Stomach (tissue), 9 donors: ENCODE data around the gene EDIL3. TPM values are rescaled to one million over a fixed set of nuclear protein-coding genes. Genes with fewer than 3 reads are reported as not detected.

Experiments
- DNase-seq, 2 donors: peaks; one replicate each; pipeline versions ENCODE4 v3.0.0 to v3.0.0-alpha.2; 2013 to 2019
- H3K27ac ChIP-seq, 5 donors: fragments of 200-600 bp in 4 of 5; sonication (generic) in 4 of 5; one replicate each; pipeline ENCODE4 v1.5.1; 2013 to 2019; ENCODE audit warnings: mild to moderate bottlenecking in 1 of 5, moderate library complexity in 1 of 5
- H3K27me3 ChIP-seq, 3 donors: fragments of 200-600 bp; sonication (generic); one replicate each; pipeline ENCODE4 v1.5.1; 2017 to 2019; ENCODE audit warnings: mixed run types in 1 of 3
- H3K36me3 ChIP-seq, 4 donors: fragments of 200-600 bp; sonication (generic); 1 replicate in 3 of 4; 2 replicates in 1 of 4; pipeline ENCODE4 v1.5.1; 2016 to 2019
- H3K4me1 ChIP-seq, 4 donors: fragments of 200-600 bp; sonication (generic); one replicate each; pipeline ENCODE4 v1.5.1; 2016 to 2019
- H3K4me3 ChIP-seq, 4 donors: fragments of 200-600 bp; sonication (generic) in 3 of 4; one replicate each; pipeline ENCODE4 v1.5.1; 2016 to 2019; ENCODE audit warnings: mild to moderate bottlenecking in 1 of 4
- H3K9me3 ChIP-seq, 4 donors: fragments of 200-600 bp; sonication (generic); one replicate each; pipeline ENCODE4 v1.5.1; 2016 to 2019
- EP300 ChIP-seq: sonication (generic); formaldehyde crosslinking; IDR thresholded peaks from one replicate; pipeline ENCODE4 v1.6.1; 2017; ENCODE audit warnings: antibody characterized with exemption
- POLR2A ChIP-seq, 4 donors: fragments of 450-650 bp; IDR thresholded peaks; one replicate each; pipeline ENCODE4 v1.6.1; 2016; ENCODE audit warnings: antibody characterized with exemption in 4 of 4, control low read depth in 2 of 4, mild to moderate bottlenecking in 1 of 4, moderate library complexity in 1 of 4
- POLR2AphosphoS5 ChIP-seq, 3 donors: sonication (generic); formaldehyde crosslinking; IDR thresholded peaks; one replicate each; pipeline ENCODE4 v1.6.1; 2016; ENCODE audit warnings: antibody characterized with exemption in 3 of 3
- WGBS, 5 donors: extraction: QIAGEN DNeasy Blood & Tissue Kit in 3 of 5; methylation state at CpG; one replicate each; pipeline versions ENCODE4 v1.1.5 to v1.1.7; 2013 to 2018; 5-methylcytosine and 5-hydroxymethylcytosine counted together
- intact Hi-C: fragments of 100-400 bp; cut with DNase I; formaldehyde crosslinking; loops from one replicate; pipeline ENCODE4 v1.15.1; 2023; ENCODE audit warnings: low total_unique reads
- polyA plus RNA-seq, 3 donors: library from polyadenylated mRNA; stranded (reverse); fragments of 200-250 nt; gene quantifications; one replicate each; pipeline ENCODE4 v1.2.3, GENCODE V29; 2013
- total RNA-seq, 5 donors: library from RNA; depleted of rRNA; stranded (reverse); fragments of >200 nt; gene quantifications; one replicate each; pipeline versions ENCODE4 v1.1.0 to v1.2.3, GENCODE V29; 2014 to 2016
- TF ChIP-seq, protein P1 (sequence below), 7 experiments: fragments of 450-650 bp in 4 of 7; fragments of 200-600 bp in 3 of 7; sonication (generic) in 3 of 7; IDR thresholded peaks; one replicate each; pipeline ENCODE4 v1.5.1; 2016 to 2019; ENCODE audit warnings: antibody characterized with exemption in 7 of 7, control low read depth in 2 of 7, mild to moderate bottlenecking in 1 of 7
- donor health status: healthy with polysubstance abuse.
- donor health status: Bipolar disorder and iron deficiency.
- donor health status: healthy.

Gene EDIL3
- total and polyA plus RNA-seq, 8 donors, result 2.3 to 75.0 (median 14.4) TPM

DNA sequence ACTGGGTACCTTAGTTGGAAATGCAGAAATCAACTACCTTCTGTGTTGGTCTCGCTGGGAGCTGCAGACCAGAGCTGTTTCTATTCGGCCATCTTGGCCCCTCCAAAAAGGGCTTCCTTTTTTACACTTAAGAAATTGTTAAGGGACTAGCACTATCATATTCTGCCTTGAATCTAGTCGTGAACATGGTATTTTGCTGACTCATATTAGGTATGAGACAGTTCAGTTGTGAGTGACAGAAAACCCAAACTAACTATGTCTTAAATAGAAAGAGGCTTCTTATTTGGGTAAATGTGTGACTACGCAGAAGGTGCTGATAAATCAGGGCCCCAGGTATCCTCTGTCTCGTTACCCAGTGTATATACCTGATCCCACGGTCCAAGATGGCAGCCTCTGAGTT, 298.2 kb downstream of the EDIL3 start:
- 76 to 89% (median 84%) methylated on average over 6 of the region's 6 CpGs for WGBS, 5 donors
- Histone ChIP-seq H3K4me1 (no peaks in the 10 kb centered on the region), H3K27me3 (no peaks in the 10 kb centered on the region), H3K4me3 (no peak overlapping the region), H3K27ac (no peak overlapping the region), H3K9me3 (no peaks in the 10 kb centered on the region), H3K36me3 (peaks cover 0 to 4% (median 0%) of the 10 kb centered on the region in 4 donors)
- TF ChIP-seq, protein P1, sequence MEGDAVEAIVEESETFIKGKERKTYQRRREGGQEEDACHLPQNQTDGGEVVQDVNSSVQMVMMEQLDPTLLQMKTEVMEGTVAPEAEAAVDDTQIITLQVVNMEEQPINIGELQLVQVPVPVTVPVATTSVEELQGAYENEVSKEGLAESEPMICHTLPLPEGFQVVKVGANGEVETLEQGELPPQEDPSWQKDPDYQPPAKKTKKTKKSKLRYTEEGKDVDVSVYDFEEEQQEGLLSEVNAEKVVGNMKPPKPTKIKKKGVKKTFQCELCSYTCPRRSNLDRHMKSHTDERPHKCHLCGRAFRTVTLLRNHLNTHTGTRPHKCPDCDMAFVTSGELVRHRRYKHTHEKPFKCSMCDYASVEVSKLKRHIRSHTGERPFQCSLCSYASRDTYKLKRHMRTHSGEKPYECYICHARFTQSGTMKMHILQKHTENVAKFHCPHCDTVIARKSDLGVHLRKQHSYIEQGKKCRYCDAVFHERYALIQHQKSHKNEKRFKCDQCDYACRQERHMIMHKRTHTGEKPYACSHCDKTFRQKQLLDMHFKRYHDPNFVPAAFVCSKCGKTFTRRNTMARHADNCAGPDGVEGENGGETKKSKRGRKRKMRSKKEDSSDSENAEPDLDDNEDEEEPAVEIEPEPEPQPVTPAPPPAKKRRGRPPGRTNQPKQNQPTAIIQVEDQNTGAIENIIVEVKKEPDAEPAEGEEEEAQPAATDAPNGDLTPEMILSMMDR (IDR thresholded peaks at IDR 0.05), result no peak
- TF ChIP-seq POLR2A (IDR thresholded peaks at IDR 0.05) (no peak), POLR2AphosphoS5 (IDR thresholded peaks at IDR 0.05) (no peak), EP300 (no peak)
- no peak for DNase-seq
- intact Hi-C loops, result no loop called here

DNA sequence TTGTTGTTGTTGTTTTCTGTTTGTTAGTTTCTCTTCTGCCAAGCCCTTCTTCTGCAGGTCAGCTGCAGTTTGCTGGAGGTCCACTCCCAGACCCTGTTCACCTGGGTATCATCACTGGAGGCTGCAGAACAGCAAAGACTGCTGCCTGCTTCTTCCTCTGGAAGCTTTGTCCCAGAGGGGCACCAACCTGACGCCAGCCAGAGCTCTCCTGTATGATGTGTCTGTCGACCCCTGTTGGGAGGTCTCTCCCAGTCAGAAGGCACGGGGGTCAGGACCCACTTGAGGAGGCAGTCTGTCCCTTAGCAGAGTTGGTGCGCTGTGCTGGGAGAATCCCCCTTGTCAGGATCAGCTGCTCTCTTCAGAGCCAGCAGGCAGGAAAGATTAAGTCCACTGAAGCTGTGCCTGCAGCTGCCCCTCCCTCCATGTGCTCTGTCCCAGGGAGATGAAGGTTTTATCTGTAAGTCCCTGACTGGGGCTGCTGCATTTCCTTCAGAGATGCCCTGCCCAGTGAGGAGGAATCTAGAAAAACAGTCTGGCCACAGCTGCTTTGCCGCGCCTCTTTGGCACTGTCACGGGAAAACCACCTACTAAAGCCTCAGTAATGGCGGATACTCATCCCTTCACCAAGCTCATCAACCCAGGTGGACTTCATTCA, 299.2 kb downstream of the EDIL3 start:
- H3K4me1 ChIP-seq, result no peaks in the 10 kb centered on the region
- no peak for DNase-seq
- TF ChIP-seq, protein P1 (IDR thresholded peaks at IDR 0.05), result no peak
- TF ChIP-seq EP300 (no peak), POLR2AphosphoS5 (IDR thresholded peaks at IDR 0.05) (no peak), POLR2A (IDR thresholded peaks at IDR 0.05) (no peak)
- intact Hi-C loops, result no loop called here
- H3K27me3 ChIP-seq, result no peaks in the 10 kb centered on the region
- H3K4me3 ChIP-seq, result no peak overlapping the region
- H3K36me3 ChIP-seq, result peaks cover 0 to 4% (median 0%) of the 10 kb centered on the region in 4 donors
- no peak overlapping the region for H3K27ac ChIP-seq
- WGBS, 5 donors, result 76 to 84% (median 81%) methylated on average over 7 to 8 of the region's 8 CpGs
- no peaks in the 10 kb centered on the region for H3K9me3 ChIP-seq

DNA sequence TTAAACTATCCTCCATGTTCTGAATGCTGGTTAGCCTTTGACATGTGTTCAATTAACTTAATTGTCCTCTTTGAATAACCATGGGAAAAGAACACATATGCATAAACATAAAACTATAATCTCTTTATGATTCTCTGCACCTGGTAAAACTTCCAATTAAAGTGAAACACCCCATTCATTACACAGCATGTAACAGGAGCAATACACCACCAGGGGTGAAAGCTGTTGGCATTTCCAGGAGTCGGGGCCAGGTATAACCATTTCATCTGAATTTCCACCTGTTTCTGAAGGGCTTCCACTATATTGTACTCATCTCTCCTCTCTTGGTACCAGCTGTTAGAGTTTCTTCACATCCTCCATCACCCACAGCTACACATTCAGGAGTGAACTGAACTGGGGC, 303.8 kb downstream of the EDIL3 start:
- Histone ChIP-seq H3K27me3 (no peaks in the 10 kb centered on the region), H3K36me3 (peaks cover 0 to under 1% (median 0%) of the 10 kb centered on the region in 4 donors), H3K4me1 (no peaks in the 10 kb centered on the region), H3K4me3 (no peak overlapping the region), H3K27ac (no peak overlapping the region), H3K9me3 (no peaks in the 10 kb centered on the region)
- intact Hi-C loops, result no loop called here
- DNase-seq, result no peak
- TF ChIP-seq, protein P1 (IDR thresholded peaks at IDR 0.05), result no peak
- TF ChIP-seq POLR2AphosphoS5 (IDR thresholded peaks at IDR 0.05), result no peak
- TF ChIP-seq POLR2A (IDR thresholded peaks at IDR 0.05), result no peak
- TF ChIP-seq EP300, result no peak
- WGBS, 5 donors, result 72 to 100% (median 86%) methylated on average over 1 of the region's 1 CpG

DNA sequence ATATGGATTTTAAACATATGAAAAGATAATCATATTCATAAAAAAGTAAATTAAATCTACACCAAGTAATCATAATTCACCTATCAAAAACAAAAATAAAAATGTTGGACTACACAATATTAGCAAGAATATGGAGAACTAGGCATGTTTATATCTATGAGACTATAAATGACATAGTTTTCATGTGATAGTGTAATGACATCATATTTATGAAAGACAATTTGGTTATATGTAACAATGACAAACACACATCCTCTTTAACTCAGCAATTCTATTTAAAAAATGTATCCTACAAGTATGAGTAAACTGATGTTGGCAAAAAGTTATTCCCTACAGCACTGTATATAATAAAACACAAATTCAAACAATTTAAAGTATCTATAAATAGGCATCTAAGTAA, 312.3 kb downstream of the EDIL3 start:
- H3K27me3 ChIP-seq, result no peaks in the 10 kb centered on the region
- intact Hi-C loops, result no loop called here
- no peak for TF ChIP-seq POLR2A (IDR thresholded peaks at IDR 0.05)
- TF ChIP-seq, protein P1 (IDR thresholded peaks at IDR 0.05), result no peak
- TF ChIP-seq EP300, result no peak
- no peak for TF ChIP-seq POLR2AphosphoS5 (IDR thresholded peaks at IDR 0.05)
- no peaks in the 10 kb centered on the region for H3K4me1 ChIP-seq
- no peak overlapping the region for H3K27ac ChIP-seq
- H3K9me3 ChIP-seq, result no peaks in the 10 kb centered on the region
- DNase-seq, result no peak
- H3K36me3 ChIP-seq, result no peaks in the 10 kb centered on the region
- H3K4me3 ChIP-seq, result no peak overlapping the region
